ENCODE data around the gene ABCF2.
A peak's percentile ranks its signal among the peaks of the same experiment; 100 is the strongest.

Gene ABCF2

DNA sequence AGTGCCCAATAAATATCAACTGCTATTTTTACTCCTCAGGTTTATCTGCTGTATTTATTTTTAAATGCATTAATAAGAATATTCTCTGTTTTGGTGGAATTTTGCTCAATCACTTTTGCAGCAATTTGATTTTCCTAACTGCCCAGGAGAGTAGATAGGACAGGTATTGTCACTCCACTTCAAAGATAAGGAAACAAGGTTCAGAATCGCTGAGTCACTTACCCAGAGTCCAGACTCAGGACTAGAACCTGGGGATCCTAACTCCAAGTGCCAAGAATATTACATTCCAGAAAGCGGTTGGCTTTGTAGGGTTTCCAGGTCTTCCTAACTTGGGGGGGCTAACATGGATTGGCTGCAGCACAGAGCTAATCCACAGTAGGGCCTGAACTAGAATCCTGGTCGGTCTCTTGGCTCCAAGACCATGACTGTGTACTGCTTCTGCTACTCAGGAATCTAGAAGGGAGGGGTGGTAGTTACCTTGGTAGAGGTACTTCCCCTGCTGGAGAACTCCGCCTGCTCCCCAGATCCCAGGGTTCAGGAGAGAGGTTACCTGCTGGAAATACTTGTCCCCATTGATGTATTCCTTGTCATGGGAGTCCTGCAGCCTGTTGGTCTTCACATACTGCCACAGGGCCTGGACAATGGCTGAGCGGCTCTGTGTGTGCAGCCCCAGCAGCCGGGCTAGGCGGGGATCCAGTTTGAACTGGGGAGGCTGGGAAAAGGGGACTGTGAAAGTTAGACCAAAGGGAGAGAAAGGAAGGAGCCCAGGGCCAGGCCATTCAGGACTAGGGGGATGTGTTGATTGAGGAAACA lies 14.1 kb upstream of the ABCF2 start:
- DNase-seq: no peak

- no peak for DNase-seq
Observed at GRCh38 chr7:151240536-151240935, 13.5 kb upstream of the ABCF2 start.

GRCh38 chr7:151239837-151240459 lies 12.9 kb upstream of the ABCF2 start:
- DNase-seq: no peak

GRCh38 chr7:151238924-151239836 lies 12.2 kb upstream of the ABCF2 start:
- DNase-seq: no peak

DNA sequence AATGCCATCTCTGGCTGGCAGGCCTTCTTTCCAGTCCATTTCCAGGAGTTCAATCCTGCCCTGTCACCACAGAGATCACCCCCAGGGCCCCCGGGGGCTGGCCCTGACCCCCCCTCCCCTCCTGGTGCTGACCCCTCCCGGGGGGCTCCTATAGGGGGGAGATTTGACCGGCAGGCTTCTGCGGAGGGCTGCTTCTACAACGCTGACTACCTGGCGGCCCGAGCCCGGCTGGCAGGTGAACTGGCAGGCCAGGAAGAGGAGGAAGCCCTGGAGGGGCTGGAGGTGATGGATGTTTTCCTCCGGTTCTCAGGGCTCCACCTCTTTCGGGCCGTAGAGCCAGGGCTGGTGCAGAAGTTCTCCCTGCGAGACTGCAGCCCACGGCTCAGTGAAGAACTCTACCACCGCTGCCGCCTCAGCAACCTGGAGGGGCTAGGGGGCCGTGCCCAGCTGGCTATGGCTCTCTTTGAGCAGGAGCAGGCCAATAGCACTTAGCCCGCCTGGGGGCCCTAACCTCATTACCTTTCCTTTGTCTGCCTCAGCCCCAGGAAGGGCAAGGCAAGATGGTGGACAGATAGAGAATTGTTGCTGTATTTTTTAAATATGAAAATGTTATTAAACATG lies 11.3 kb upstream of the ABCF2 start:
- no peak for DNase-seq

GRCh38 chr7:151237244-151238189 lies 10.5 kb upstream of the ABCF2 start:
- no peak for DNase-seq

GRCh38 chr7:151236406-151236805 lies 9.4 kb upstream of the ABCF2 start:
- no peak for DNase-seq

- no peak for DNase-seq
Observed at GRCh38 chr7:151235091-151235787, 8.2 kb upstream of the ABCF2 start.

- no peak for DNase-seq
Observed at GRCh38 chr7:151233804-151234203, 6.8 kb upstream of the ABCF2 start.

DNA sequence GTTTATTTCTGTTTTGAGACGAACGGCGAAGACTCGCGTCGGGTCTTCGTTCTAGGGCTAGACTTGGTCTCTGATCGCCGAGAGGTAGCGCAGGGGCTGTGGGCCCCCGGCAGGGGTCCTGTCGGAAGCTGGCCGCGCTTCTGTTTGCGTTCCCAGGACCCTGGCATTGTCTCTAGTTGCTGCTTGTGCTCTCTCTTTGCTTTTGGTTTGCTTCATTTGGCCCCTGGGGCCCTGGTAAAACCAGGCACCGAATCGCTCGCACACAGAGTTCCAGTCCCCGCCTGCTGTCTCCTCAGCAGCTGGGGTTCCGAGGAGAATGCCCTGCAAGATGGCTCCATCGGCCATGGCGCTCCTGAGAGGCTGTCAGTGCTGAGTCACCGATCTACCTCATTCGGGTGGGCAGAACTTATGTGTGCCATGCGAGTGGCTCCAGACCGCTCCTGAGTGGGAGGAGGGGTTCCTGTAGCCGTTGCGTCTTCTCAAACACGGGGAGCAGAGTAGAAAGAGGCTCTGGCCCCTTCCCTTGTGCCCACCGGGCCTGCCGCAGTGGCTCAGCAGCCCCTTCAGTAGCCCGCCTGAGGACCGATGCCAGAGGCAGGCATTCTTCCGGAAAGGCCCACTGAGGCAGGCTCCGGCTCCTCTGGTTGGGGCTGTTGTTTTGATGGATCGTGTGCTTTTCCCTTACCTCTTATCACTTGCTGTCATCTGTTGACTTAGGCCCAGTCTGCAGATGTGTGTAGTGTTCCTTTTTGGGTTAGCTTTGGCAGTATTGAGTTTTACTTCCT lies 6.1 kb upstream of the ABCF2 start:
- DNase-seq: peak; percentile 5

- DNase-seq: peak; percentile 46
Observed at GRCh38 chr7:151232091-151232916, 5.3 kb upstream of the ABCF2 start, which contains the start of gene CHPF2. Gene CHPF2 (plus strand): TSS chr7:151232483. CDS start chr7:151234012, 1,529 bp downstream.

DNA sequence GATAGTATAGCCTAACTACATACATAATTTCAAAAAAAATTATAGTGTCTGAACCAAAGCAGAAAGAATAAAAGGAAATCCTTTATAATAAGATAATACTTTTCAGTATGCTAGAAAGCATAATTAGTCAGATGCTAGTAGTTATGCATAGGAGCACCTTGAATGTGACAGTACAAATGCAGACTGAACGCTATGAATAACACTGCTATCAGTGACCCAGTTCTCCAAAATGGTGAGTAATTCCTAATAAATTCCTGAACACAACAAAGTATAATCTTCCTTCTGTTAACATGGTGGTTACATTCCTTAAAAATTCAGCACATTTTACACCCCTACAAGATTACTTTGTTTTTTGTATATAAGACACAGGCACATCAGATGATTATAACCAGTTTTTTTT lies 4.1 kb upstream of the ABCF2 start:
- DNase-seq: no peak

GRCh38 chr7:151229249-151229648 lies 2.2 kb upstream of the ABCF2 start:
- no peak for DNase-seq

- no peak for DNase-seq
Observed at GRCh38 chr7:151228024-151228866, 1.2 kb upstream of the ABCF2 start.

DNA sequence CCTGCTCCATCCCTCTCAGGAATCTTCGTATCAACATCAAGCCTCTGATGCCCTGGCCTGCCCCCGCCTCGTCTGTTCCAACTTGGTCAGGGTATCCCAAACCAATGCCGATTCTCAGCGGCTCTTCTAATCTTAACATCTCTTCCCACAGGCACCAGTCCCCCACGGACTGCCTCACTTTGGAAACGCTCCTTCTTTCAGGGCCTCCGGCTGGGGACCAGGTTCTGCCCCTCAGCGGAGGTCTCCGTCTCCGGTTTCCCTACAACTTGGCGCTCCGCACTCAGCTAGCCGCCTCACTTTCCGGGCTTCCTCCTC lies 488 bp downstream of the ABCF2 start:
- no peak for DNase-seq

DNA sequence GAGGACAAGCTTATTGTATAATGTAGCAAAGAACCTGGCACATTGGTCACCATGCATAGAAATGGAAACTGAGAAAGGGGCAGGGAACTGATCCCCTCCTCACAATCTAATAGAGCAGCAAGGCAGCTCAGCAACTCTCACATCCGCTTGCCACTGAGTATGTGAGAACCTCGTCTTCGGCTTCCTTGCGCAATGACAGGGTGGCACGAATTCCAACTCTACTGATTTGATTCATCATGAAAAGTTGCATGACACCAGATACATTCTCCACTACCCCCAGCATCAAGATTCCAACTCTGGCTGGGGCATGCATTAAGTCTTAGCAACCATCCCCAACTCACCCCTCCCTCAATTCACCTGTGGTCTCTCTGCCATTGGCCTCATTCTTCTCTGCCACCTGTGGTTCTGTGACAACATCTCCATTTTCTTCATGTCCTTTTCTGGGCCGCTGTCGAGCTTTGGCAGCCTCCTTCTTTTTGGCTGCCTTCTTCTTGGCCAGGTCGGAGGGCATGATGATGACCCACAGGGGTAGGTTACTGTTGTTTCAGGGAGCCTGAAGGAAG lies 976 bp downstream of the ABCF2 start:
- no peak for DNase-seq

- no peak for DNase-seq
Observed at GRCh38 chr7:151223728-151224127, 3.3 kb downstream of the ABCF2 start.

DNA sequence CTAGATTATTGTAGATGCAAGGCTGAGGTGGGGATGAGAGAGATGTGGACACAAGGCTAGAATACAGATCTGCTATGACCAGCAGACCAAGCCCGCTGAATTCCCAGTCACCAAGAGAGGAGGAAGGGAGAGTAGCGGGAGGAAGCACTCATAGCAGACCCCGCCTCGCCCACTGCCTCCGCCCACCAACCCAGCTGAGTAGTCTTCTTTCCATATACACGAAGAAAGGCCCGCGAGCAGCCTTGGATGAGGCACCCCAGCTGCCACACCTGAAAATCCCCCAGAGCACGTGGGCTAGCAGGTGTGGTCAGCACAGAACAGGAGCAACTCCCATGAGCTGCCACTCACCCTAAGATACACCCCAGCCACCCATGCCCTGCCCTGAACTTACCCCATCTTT lies 8.8 kb downstream of the ABCF2 start:
- no peak for DNase-seq
